Measurements from ENCODE around the gene SLC6A3.
"Not testable (repeated sequence)": the region's sequence is repeated elsewhere in the genome, so short reads cannot be mapped to it uniquely, and the experiment has no call there.

Gene SLC6A3

GRCh38 chr5:1460054-1460682 lies 14.9 kb upstream of the SLC6A3 start:
- H3K4me3 ChIP-seq (replicated peaks in 1 of 2; ENCODE audit: low read depth in 2 of 2, low read length in 2 of 2), result no peak overlapping the region
- no peak for TF ChIP-seq CTCF (IDR thresholded peaks at IDR 0.05; ENCODE audit: low read depth, low read length)
- DNase-seq (ENCODE audit: low read depth in 2 of 2), result no peak

DNA sequence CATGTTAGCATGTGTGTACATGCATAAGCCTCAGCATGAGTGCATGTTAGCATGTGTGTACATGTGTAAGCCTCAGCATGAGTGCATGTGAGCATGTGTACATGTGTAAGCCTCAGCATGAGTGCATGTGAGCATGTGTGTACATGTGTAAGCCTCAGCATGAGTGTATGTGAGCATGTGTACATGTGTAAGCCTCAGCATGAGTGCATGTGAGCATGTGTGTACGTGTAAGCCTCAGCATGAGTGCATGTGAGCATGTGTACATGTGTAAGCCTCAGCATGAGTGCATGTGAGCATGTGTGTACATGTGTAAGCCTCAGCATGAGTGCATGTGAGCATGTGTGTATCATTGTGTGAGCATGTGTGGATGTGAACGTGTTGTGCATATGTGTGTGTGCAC lies 14.2 kb upstream of the SLC6A3 start:
- DNase-seq (ENCODE audit: low read depth in 2 of 2); H3K4me3 ChIP-seq (replicated peaks in 1 of 2; ENCODE audit: low read depth in 2 of 2, low read length in 2 of 2): not testable (repeated sequence)

- DNase-seq (ENCODE audit: low read depth in 2 of 2); H3K4me3 ChIP-seq (replicated peaks in 1 of 2; ENCODE audit: low read depth in 2 of 2, low read length in 2 of 2): not testable (repeated sequence)
Observed at GRCh38 chr5:1456110-1456881, 11.1 kb upstream of the SLC6A3 start.

GRCh38 chr5:1453613-1454012 lies 8.4 kb upstream of the SLC6A3 start:
- no peak for TF ChIP-seq CTCF (IDR thresholded peaks at IDR 0.05; ENCODE audit: low read depth, low read length)
- DNase-seq (ENCODE audit: low read depth in 2 of 2), result no peak
- no peak overlapping the region for H3K4me3 ChIP-seq (replicated peaks in 1 of 2; ENCODE audit: low read depth in 2 of 2, low read length in 2 of 2)

DNA sequence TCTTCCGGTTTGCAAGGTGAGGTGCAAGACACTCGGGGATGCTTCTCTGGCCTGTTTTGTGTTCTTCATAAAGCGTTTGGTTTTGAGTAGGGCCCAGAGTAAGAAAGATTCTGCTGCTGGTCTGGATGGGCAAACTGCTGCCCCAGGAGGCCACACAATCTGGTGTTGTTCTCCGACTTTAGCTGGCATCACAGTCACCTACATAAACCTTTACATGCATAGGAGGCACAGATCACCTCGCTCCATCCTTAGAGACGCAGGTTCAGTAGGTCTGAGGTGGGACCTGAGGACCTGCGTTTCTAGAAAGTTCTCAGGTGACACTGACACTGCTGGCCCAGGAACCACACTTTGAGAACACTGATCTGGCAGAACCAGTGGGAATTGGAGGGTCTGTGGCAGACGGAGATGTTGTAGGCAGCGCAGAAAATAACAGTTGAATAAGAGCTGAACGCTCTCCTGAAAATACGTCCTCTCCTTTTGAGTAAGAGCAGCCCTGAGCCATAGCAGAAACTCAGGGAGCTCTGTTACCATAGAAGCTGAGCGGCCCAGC lies 3.9 kb upstream of the SLC6A3 start:
- TF ChIP-seq CTCF (IDR thresholded peaks at IDR 0.05; ENCODE audit: low read depth, low read length), result no peak
- no peak for DNase-seq (ENCODE audit: low read depth in 2 of 2)
- no peak overlapping the region for H3K4me3 ChIP-seq (replicated peaks in 1 of 2; ENCODE audit: low read depth in 2 of 2, low read length in 2 of 2)

GRCh38 chr5:1448511-1449011 lies 3.3 kb upstream of the SLC6A3 start:
- TF ChIP-seq CTCF (IDR thresholded peaks at IDR 0.05; ENCODE audit: low read depth, low read length), result no peak
- H3K4me3 ChIP-seq (replicated peaks in 1 of 2; ENCODE audit: low read depth in 2 of 2, low read length in 2 of 2), result no peak overlapping the region
- DNase-seq (ENCODE audit: low read depth in 2 of 2), result no peak

- DNase-seq (ENCODE audit: low read depth in 2 of 2), result no peak
- no peak overlapping the region for H3K4me3 ChIP-seq (replicated peaks in 1 of 2; ENCODE audit: low read depth in 2 of 2, low read length in 2 of 2)
- TF ChIP-seq CTCF (IDR thresholded peaks at IDR 0.05; ENCODE audit: low read depth, low read length), result no peak
Observed at GRCh38 chr5:1447671-1448361, 2.6 kb upstream of the SLC6A3 start.

Measured in cardiac fibroblast (primary cell).